Endothelial cell of umbilical vein (primary cell): Measurements from ENCODE around the gene EPS8L2. TPM values are rescaled to one million over a fixed set of nuclear protein-coding genes. Genes with fewer than 3 reads are reported as not detected.

Experiments
- BruUV-seq: library from RNA; stranded (reverse); fragments of 400-500 nt; replicated peaks from 2 replicates; lab custom pipeline; 2021; lab: Mats Ljungman, UMichigan
- CTCF ChIA-PET: fragments of 300-600, 350-600 bp; sonication (Branson Sonifier 250); formaldehyde crosslinking; loops from one replicate; lab custom pipeline; 2021; ENCODE audit warnings: antibody characterized with exemption, inconsistent platforms; lab: Charles Lee
- POLR2A ChIA-PET: fragments of 300-600, 350-600 bp; sonication (Branson Sonifier 250); formaldehyde crosslinking; loops from one replicate; lab custom pipeline; 2021; ENCODE audit warnings: antibody characterized with exemption, inconsistent platforms; lab: Charles Lee
- DNase-seq: peaks from one replicate; pipeline ENCODE4 v3.0.0-alpha.2; 2011; ENCODE audit warnings: low read depth, low spot score
- FAIRE-seq: peaks from 2 replicates; lab custom pipeline; 2011; peaks lifted over from hg19 to GRCh38; lab: Jason Lieb, UNC
- H2AFZ ChIP-seq: 2 replicates; pipeline ENCODE4 v1.6.0; 2012; ENCODE audit warnings: low read depth, low read length, control low read depth, inconsistent platforms
- H3K27ac ChIP-seq: 2 replicates; pipeline ENCODE4 v1.5.1; 2011; ENCODE audit warnings: low read depth, mild to moderate bottlenecking, control low read depth, low read length, moderate library complexity; ENCODE audit not compliant: insufficient read depth
- H3K27me3 ChIP-seq, 2 experiments: 2 replicates each; pipeline versions ENCODE4 v1.6.0 to v1.6.1; 2011; ENCODE audit warnings: low read length in 2 of 2, mixed read lengths in 1 of 2; ENCODE audit not compliant: control insufficient read depth in 2 of 2, insufficient read depth in 2 of 2
- H3K36me3 ChIP-seq, 2 experiments: 2 replicates in 1 of 2; 3 replicates in 1 of 2; pipeline ENCODE4 v1.5.1; 2011; ENCODE audit warnings: low read length in 2 of 2, mild to moderate bottlenecking in 1 of 2, moderate library complexity in 1 of 2; ENCODE audit not compliant: control insufficient read depth in 2 of 2, insufficient read depth in 2 of 2; ENCODE audit errors: extremely low read depth in 1 of 2
- H3K4me1 ChIP-seq: 3 replicates; pipeline ENCODE4 v1.5.1; 2011; ENCODE audit warnings: mild to moderate bottlenecking, low read length; ENCODE audit not compliant: control insufficient read depth, insufficient read depth; ENCODE audit errors: extremely low read depth
- H3K4me2 ChIP-seq: 2 replicates; pipeline ENCODE4 v1.6.1; 2011; ENCODE audit warnings: low read length, control low read depth, mixed read lengths; ENCODE audit not compliant: insufficient read depth
- H3K4me3 ChIP-seq, 3 experiments: fragments of 200-600 bp in 1 of 3; sonication (generic), shearing (Covaris generic) in 1 of 3; replicated peaks in 1 of 3; 2 replicates each; pipeline ENCODE4 v1.5.1; 2011 to 2016; ENCODE audit warnings: control low read depth in 3 of 3, low read length in 3 of 3, mild to moderate bottlenecking in 2 of 3, inconsistent platforms in 1 of 3, low read depth in 1 of 3, moderate library complexity in 1 of 3; ENCODE audit not compliant: insufficient read depth in 1 of 3
- H3K79me2 ChIP-seq: 2 replicates; pipeline ENCODE4 v1.6.0; 2012; ENCODE audit warnings: low read length, inconsistent platforms; ENCODE audit not compliant: control insufficient read depth, insufficient read depth
- H3K9ac ChIP-seq: replicated peaks from 2 replicates; pipeline ENCODE3; 2011; ENCODE audit warnings: low read length, control low read depth; ENCODE audit not compliant: insufficient read depth; ENCODE audit errors: extremely low read depth
- H3K9me1 ChIP-seq: replicated peaks from 3 replicates; pipeline ENCODE4 v1.6.0; 2011; ENCODE audit warnings: mild to moderate bottlenecking, low read length; ENCODE audit not compliant: control insufficient read depth, insufficient read depth; ENCODE audit errors: extremely low read depth
- H3K9me3 ChIP-seq: replicated peaks from 2 replicates; pipeline ENCODE4 v1.5.1; 2012; ENCODE audit warnings: low read length, inconsistent platforms; ENCODE audit not compliant: control insufficient read depth, insufficient read depth
- H4K20me1 ChIP-seq: replicated peaks from 2 replicates; pipeline ENCODE3; 2011; ENCODE audit warnings: mild to moderate bottlenecking, low read length; ENCODE audit not compliant: control insufficient read depth, insufficient read depth; ENCODE audit errors: extremely low read depth
- CTCF ChIP-seq, 2 donors: IDR thresholded peaks; 1 replicate in 1 of 2; 2 replicates in 1 of 2; pipeline ENCODE4 v1.5.1; 2011; ENCODE audit warnings: low read length in 2 of 2, mild to moderate bottlenecking in 2 of 2, moderate library complexity in 2 of 2, control low read depth in 1 of 2, inconsistent platforms in 1 of 2, low read depth in 1 of 2; ENCODE audit not compliant: insufficient read depth in 1 of 2; ENCODE audit errors: extremely low read depth in 1 of 2
- EZH2 ChIP-seq: IDR thresholded peaks from 2 replicates; pipeline ENCODE4 v1.6.1; 2012; ENCODE audit warnings: borderline replicate concordance, low read depth, mild to moderate bottlenecking, moderate library complexity, low read length, inconsistent platforms; ENCODE audit not compliant: severe bottlenecking
- FOS ChIP-seq: IDR thresholded peaks from 2 replicates; pipeline ENCODE4 v1.6.1; 2011; ENCODE audit warnings: mild to moderate bottlenecking, low read length, moderate library complexity, borderline replicate concordance; ENCODE audit not compliant: insufficient read depth
- GATA2 ChIP-seq: IDR thresholded peaks from 2 replicates; pipeline ENCODE4 v1.7.0; 2011; ENCODE audit warnings: low read depth, mild to moderate bottlenecking, moderate library complexity, mixed read lengths, low read length; ENCODE audit not compliant: insufficient read length, insufficient read depth
- JUN ChIP-seq: IDR thresholded peaks from 2 replicates; pipeline ENCODE4 v1.6.1; 2011; ENCODE audit warnings: borderline replicate concordance, low read depth; ENCODE audit not compliant: insufficient read length, insufficient read depth
- MYC ChIP-seq: IDR thresholded peaks from one replicate; pipeline ENCODE4 v1.6.1; 2011; ENCODE audit warnings: mild to moderate bottlenecking, low read depth, low read length
- POLR2A ChIP-seq: IDR thresholded peaks from 2 replicates; pipeline ENCODE4 v1.6.1; 2012; ENCODE audit warnings: low read depth, mild to moderate bottlenecking, control low read depth, low read length
- POLR2AphosphoS5 ChIP-seq: IDR thresholded peaks from 2 replicates; pipeline ENCODE4 v1.6.1; 2012; ENCODE audit warnings: low read depth, mild to moderate bottlenecking, control low read depth, low read length, moderate library complexity; ENCODE audit not compliant: insufficient read depth
- dilution Hi-C: fragments of 300-500 bp; cut with MboI; formaldehyde crosslinking; loops from one replicate; pipeline ENCODE4 v1.15.0; 2019; ENCODE audit warnings: low sequenced_read_pairs; ENCODE audit not compliant: extremely low pct_ligation_motif_present
- intact Hi-C: fragments of 100-400 bp; cut with micrococcal nuclease; formaldehyde crosslinking; loops from one replicate; pipeline ENCODE4 v1.10.0; 2022
- polyA plus RNA-seq, 4 experiments: library from polyadenylated mRNA; depleted of rRNA in 3 of 4; stranded (reverse) in 3 of 4; unstranded in 1 of 4; fragments of >200 nt; gene quantifications; 2 replicates each; pipeline versions ENCODE4 v1.2.1 to v1.2.3, GENCODE V29; 2011 to 2012; ENCODE audit warnings: missing spikeins in 1 of 4
- total RNA-seq: library from RNA; stranded (reverse); gene quantifications from 2 replicates; pipeline ENCODE4 v1.2.3, GENCODE V29; 2021

Gene EPS8L2
- total and polyA plus RNA-seq, 2 donors (not counting 3 experiments of a cell fraction or from before 2014, with no cell fraction given), result 5.2 to 12.5 TPM

- ChIA-PET CTCF (interaction anchor here (0.6 kb wide), 1 partner anchor 18 kb away, joined by 3 read pairs; no protein-coding TSS in a partner anchor), POLR2A (no interaction called here)
- Histone ChIP-seq H3K27ac (no peak overlapping the region), H3K9me1 (no peaks in the 10 kb centered on the region), H3K4me2 (no peak overlapping the region), H4K20me1 (no peaks in the 10 kb centered on the region), H3K9ac (no peak overlapping the region), H3K27me3 (no peaks in the 10 kb centered on the region), H3K4me1 (peaks cover 5% of the 10 kb centered on the region), H3K4me3 (no peak overlapping the region), H3K79me2 (no peaks in the 10 kb centered on the region), H3K9me3 (no peaks in the 10 kb centered on the region), H2AFZ (no peak overlapping the region), H3K36me3 (no peaks in the 10 kb centered on the region)
- dilution Hi-C loops, result no loop called here
- intact Hi-C loops, result no loop called here
- FAIRE-seq (no peak), DNase-seq (no peak)
- no peak for TF ChIP-seq POLR2A
- no peak for TF ChIP-seq MYC
- no peak for TF ChIP-seq GATA2
- TF ChIP-seq POLR2AphosphoS5, result no peak
- TF ChIP-seq JUN, result no peak
- no peak for TF ChIP-seq EZH2
- no peak for TF ChIP-seq CTCF (IDR thresholded peaks at IDR 0.05; ENCODE audit: extremely low read depth in 1 of 2, insufficient read depth in 1 of 2, low read depth in 1 of 2, low read length in 2 of 2)
- TF ChIP-seq FOS, result no peak
- BruUV-seq, result no TSS peak
Observed at GRCh38 chr11:708511-708910, 2.5 kb downstream of the EPS8L2 start.
